ENCODE data around the gene UBE2J1. TPM values are rescaled to one million over a fixed set of nuclear protein-coding genes. Genes with fewer than 3 reads are reported as not detected.

The UBE2J1 gene
- total RNA-seq, 2 experiments from 2014 or later = 34.7 to 34.9 TPM

- Mint-ChIP-seq H3K27me3 (no peaks in the 10 kb centered on the region), H3K36me3 (ENCODE audit: low read depth) (no peaks in the 10 kb centered on the region)
Observed at GRCh38 chr6:89368107-89368506, 15.6 kb upstream of the UBE2J1 start.

DNA sequence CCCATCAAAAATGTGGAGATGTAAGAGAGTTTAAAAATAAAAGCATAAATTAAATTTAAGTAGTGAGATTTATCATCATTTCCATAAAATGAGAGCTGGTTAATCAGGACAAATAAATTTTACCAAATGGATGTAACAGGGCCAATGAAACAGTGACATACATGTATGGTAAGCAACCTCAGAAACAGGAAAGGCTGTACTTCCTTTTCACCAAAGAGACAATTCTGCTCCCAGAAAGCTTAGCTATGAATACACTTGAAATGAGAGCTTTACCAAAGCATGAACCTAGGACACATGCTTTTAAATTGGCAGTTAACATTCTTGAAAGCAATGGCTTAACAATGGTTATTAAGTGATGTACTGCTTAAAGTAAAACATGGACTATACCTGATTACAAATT, 12.1 kb upstream of the UBE2J1 start:
- peak in 1 of 14 experiments; percentile 21 for DNase-seq
- no peak for ATAC-seq (ENCODE audit: poor library complexity)
- Mint-ChIP-seq H3K36me3 (ENCODE audit: low read depth) (no peaks in the 10 kb centered on the region), H3K4me3 (no peak overlapping the region), H3K9me3 (no peaks in the 10 kb centered on the region), H3K4me1 (ENCODE audit: low read depth) (peaks cover 33% of the 10 kb centered on the region), H3K27me3 (no peaks in the 10 kb centered on the region), H3K27ac (peak overlapping the region; percentile 36)
- Histone ChIP-seq H3K4me3 (ENCODE audit: low read length) (no peak overlapping the region), H3K4me1 (ENCODE audit: insufficient read depth, low read length) (no peaks in the 10 kb centered on the region), H3K9me3 (ENCODE audit: control insufficient read depth in 1 of 2, insufficient read depth in 1 of 2, low read length in 2 of 2) (no peaks in the 10 kb centered on the region), H3K27me3 (ENCODE audit: control insufficient read depth in 1 of 2, insufficient read depth in 2 of 2, low read length in 2 of 2) (no peaks in the 10 kb centered on the region), H3K36me3 (ENCODE audit: insufficient read depth, low read length) (no peaks in the 10 kb centered on the region), H3K27ac (ENCODE audit: low read depth in 1 of 2, low read length in 2 of 2) (no peak overlapping the region)
- intact Hi-C loops (cut with DNase I, micrococcal nuclease) = loop anchor here in 1 of 2 experiments (2.0 kb wide), 1 partner anchor 14 kb away; no protein-coding TSS in a partner anchor
- TF ChIP-seq CTCF (IDR thresholded peaks at IDR 0.05) = no peak
- ChIA-PET CTCF (interaction anchor here (0.8 to 1.2 kb wide), 2 partner anchors 16 to 17 kb away, joined by 3 read pairs; no protein-coding TSS in a partner anchor), POLR2A (interaction anchor here (1.0 to 1.4 kb wide), 2 partner anchors 13 to 284 kb away, joined by 3 to 10 read pairs; partner anchors contain the start of genes PNRC1 and UBE2J1)

More at GRCh38 chr6:89368107-89368506, 15.6 kb upstream of the UBE2J1 start:
- Histone ChIP-seq H3K27me3 (ENCODE audit: control insufficient read depth in 1 of 2, insufficient read depth in 2 of 2, low read length in 2 of 2) (no peaks in the 10 kb centered on the region), H3K27ac (ENCODE audit: low read depth in 1 of 2, low read length in 2 of 2) (no peak overlapping the region), H3K4me1 (ENCODE audit: insufficient read depth, low read length) (peaks cover 9% of the 10 kb centered on the region), H3K4me3 (ENCODE audit: low read length) (no peak overlapping the region), H3K9me3 (ENCODE audit: control insufficient read depth in 1 of 2, insufficient read depth in 1 of 2, low read length in 2 of 2) (no peaks in the 10 kb centered on the region), H3K36me3 (ENCODE audit: insufficient read depth, low read length) (no peaks in the 10 kb centered on the region)
- Mint-ChIP-seq H3K4me1 (ENCODE audit: low read depth) (peaks cover 30% of the 10 kb centered on the region), H3K27ac (no peak overlapping the region), H3K4me3 (no peak overlapping the region), H3K9me3 (no peaks in the 10 kb centered on the region)
- POLR2A ChIA-PET = interaction anchor here (2.2 kb wide), 1 partner anchor 287 kb away, joined by 6 read pairs; the partner anchor contains the start of gene PNRC1
- CTCF ChIA-PET = interaction anchor here (1.7 to 1.9 kb wide), 2 partner anchors 17 to 385 kb away, joined by 6 read pairs; no protein-coding TSS in a partner anchor
- DNase-seq (peak; percentile 23 to 79 (median 49)), ATAC-seq (ENCODE audit: poor library complexity) (no peak)
- intact Hi-C loops (cut with DNase I, micrococcal nuclease) = no loop called here
- peak; percentile 88 for TF ChIP-seq CTCF (IDR thresholded peaks at IDR 0.05)

DNA sequence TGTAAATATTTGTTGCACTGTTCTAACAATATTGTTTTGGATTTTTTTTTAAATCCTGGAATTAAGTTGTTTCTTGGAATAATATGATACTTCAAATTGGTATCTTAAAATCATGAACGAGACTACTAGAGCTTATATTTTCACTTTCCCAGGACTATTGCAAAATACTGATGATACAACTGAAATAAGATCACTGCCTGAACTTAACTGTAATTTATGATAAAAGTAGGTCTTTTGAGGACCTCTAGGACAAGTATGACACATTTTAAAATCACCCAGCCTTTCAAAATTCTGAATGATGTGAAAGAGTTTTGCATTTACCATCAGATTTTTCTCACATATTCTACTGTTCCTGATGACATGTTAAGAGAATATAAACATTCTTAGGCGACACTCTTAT, 8.6 kb upstream of the UBE2J1 start:
- no peaks in the 10 kb centered on the region for H3K27me3 ChIP-seq (ENCODE audit: control insufficient read depth in 1 of 2, insufficient read depth in 2 of 2, low read length in 2 of 2)
- peaks cover 59% of the 10 kb centered on the region for H3K4me1 Mint-ChIP-seq (ENCODE audit: low read depth)
- intact Hi-C loops (cut with DNase I, micrococcal nuclease) = no loop called here
- H3K36me3 ChIP-seq (ENCODE audit: insufficient read depth, low read length) = no peaks in the 10 kb centered on the region
- no peak for TF ChIP-seq CTCF (IDR thresholded peaks at IDR 0.05)
- H3K4me1 ChIP-seq (ENCODE audit: insufficient read depth, low read length) = peaks cover 3% of the 10 kb centered on the region
- no peak overlapping the region for H3K27ac ChIP-seq (ENCODE audit: low read depth in 1 of 2, low read length in 2 of 2)
- peaks cover 5% of the 10 kb centered on the region for H3K36me3 Mint-ChIP-seq (ENCODE audit: low read depth)
- ATAC-seq (ENCODE audit: poor library complexity) (no peak), DNase-seq (no peak)
- H3K4me3 ChIP-seq (ENCODE audit: low read length) = no peak overlapping the region
- H3K4me3 Mint-ChIP-seq = no peak overlapping the region
- ChIA-PET POLR2A (interaction anchor here (1.0 kb wide), 1 partner anchor 11 kb away, joined by 4 read pairs; no protein-coding TSS in a partner anchor), CTCF (interaction anchor here (0.8 kb wide), 1 partner anchor 11 kb away, joined by 4 read pairs; no protein-coding TSS in a partner anchor)
- H3K27me3 Mint-ChIP-seq = no peaks in the 10 kb centered on the region
- no peaks in the 10 kb centered on the region for H3K9me3 Mint-ChIP-seq
- H3K27ac Mint-ChIP-seq = no peak overlapping the region
- no peaks in the 10 kb centered on the region for H3K9me3 ChIP-seq (ENCODE audit: control insufficient read depth in 1 of 2, insufficient read depth in 1 of 2, low read length in 2 of 2)

Data from CD4-positive, alpha-beta T cell (primary cell).